ENCODE results near the gene PLA2G2A.

GRCh38 chr1:19954059-19954458, 25.4 kb downstream of the PLA2G2A start:
- TF ChIP-seq CTCF (IDR thresholded peaks at IDR 0.05), result no peak
- no peak for TF ChIP-seq SIN3A (IDR thresholded peaks at IDR 0.05; ENCODE audit: borderline replicate concordance, insufficient read depth, low read depth, low read length)
- no peak for TF ChIP-seq POLR2AphosphoS5 (IDR thresholded peaks at IDR 0.05; ENCODE audit: low read depth, low read length)
- TF ChIP-seq TCF7L2 (IDR thresholded peaks at IDR 0.05; ENCODE audit: low read depth, low read length), result no peak
- TF ChIP-seq REST (IDR thresholded peaks at IDR 0.05; ENCODE audit: insufficient read depth in 1 of 2, low read depth in 2 of 2, low read length in 1 of 2), result no peak

Data from Panc1 (cell line).